ENCODE measurements around the gene PROS1. TPM values are rescaled to one million over a fixed set of nuclear protein-coding genes. Genes with fewer than 3 reads are reported as not detected.

Gene PROS1
- total and polyA plus RNA-seq, 2 of the 8 experiments (the other 6 are each of a cell fraction or from before 2014, with no cell fraction given), result 0.65 to 2.5 TPM

DNA sequence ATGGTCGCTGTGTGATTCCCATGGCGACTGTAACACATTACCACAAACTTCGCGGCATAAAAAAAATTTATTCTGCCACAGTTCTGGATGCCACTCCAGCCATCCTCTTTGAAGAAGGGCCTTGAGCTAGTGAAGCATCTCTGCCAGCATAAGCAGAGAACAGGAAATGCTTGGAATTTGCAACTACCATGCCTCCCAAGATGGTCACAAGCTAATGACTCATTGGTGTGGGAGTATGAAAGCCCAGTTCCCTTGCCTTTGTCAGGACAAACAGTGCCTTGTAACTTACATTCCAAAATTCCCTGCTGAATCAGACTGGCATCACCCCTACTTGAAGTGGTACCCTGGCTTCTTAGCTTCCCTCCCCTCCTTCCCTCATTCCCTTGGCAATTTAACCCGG lies 129.7 kb downstream of the PROS1 start:
- Histone ChIP-seq H3K23me2 (ENCODE audit: low read depth, low read length) (no peaks in the 10 kb centered on the region), H3K27ac (ENCODE audit: low read depth, low read length) (no peak overlapping the region), H3K4me3 (ENCODE audit: extremely low read depth in 1 of 4, insufficient read depth in 2 of 4, low read depth in 3 of 4, low read length in 4 of 4) (no peak overlapping the region), H3K36me3 (ENCODE audit: control insufficient read depth in 2 of 4, insufficient read depth in 4 of 4, low read length in 3 of 4) (no peaks in the 10 kb centered on the region), H2BK15ac (ENCODE audit: low read length) (no peak overlapping the region), H3K56ac (replicated peaks; ENCODE audit: insufficient read length, low read depth, low read length) (no peak overlapping the region), H2BK20ac (ENCODE audit: low read length) (no peak overlapping the region), H2BK120ac (replicated peaks; ENCODE audit: low read depth, low read length) (no peak overlapping the region), H3K9me3 (ENCODE audit: insufficient read depth in 2 of 2, low read depth in 1 of 2, low read length in 1 of 2) (peaks cover 17 to 19% of the 10 kb centered on the region in 2 experiments; a peak in 3 of 4 replicates), H2BK12ac (ENCODE audit: low read depth, low read length) (no peak overlapping the region), H4K8ac (ENCODE audit: extremely low read depth, insufficient read depth, low read length) (no peak overlapping the region), H3K27me3 (replicated peaks in 1 of 4; ENCODE audit: control insufficient read depth in 3 of 4, extremely low read depth in 1 of 4, insufficient read depth in 3 of 4, low read length in 3 of 4) (no peaks in the 10 kb centered on the region), H4K20me1 (replicated peaks in 1 of 2; ENCODE audit: control insufficient read depth in 1 of 2, insufficient read depth in 2 of 2, low read length in 2 of 2) (no peaks in the 10 kb centered on the region), H2BK5ac (ENCODE audit: low read depth, low read length) (no peak overlapping the region), H3K4ac (replicated peaks; ENCODE audit: insufficient read length, low read depth, low read length) (no peak overlapping the region), H3K79me1 (ENCODE audit: low read depth, low read length) (no peaks in the 10 kb centered on the region), H2AK5ac (ENCODE audit: low read depth, low read length) (no peak overlapping the region), H3K18ac (ENCODE audit: extremely low read depth, low read length) (no peak overlapping the region), H3K79me2 (ENCODE audit: control insufficient read depth in 1 of 2, insufficient read depth in 2 of 2, low read length in 2 of 2) (no peaks in the 10 kb centered on the region), H3K9ac (replicated peaks in 1 of 4; ENCODE audit: extremely low read depth in 1 of 4, low read depth in 3 of 4, low read length in 3 of 4) (no peak overlapping the region), H3K23ac (ENCODE audit: insufficient read length) (no peak overlapping the region), H3K4me1 (replicated peaks in 1 of 4; ENCODE audit: control insufficient read depth in 3 of 4, insufficient read depth in 4 of 4, low read length in 3 of 4) (no peaks in the 10 kb centered on the region), H4K91ac (replicated peaks; ENCODE audit: insufficient read length, low read length) (no peak overlapping the region), H4K5ac (ENCODE audit: insufficient read length, low read depth, low read length) (no peak overlapping the region), H3K4me2 (ENCODE audit: insufficient read depth in 1 of 2, low read depth in 2 of 2, low read length in 2 of 2) (no peak overlapping the region), H3K14ac (ENCODE audit: insufficient read length) (no peak overlapping the region), H2AFZ (ENCODE audit: low read length) (no peak overlapping the region)
- 81% methylated on average over 5 of the region's 5 CpGs; no CpG with 5 or more reads in 1 of the 2 experiments for WGBS, 2 experiments (ENCODE audit: extremely low coverage in 1 of 2, insufficient coverage in 1 of 2, insufficient read length in 1 of 2, insufficient replicate concordance in 2 of 2, low coverage in 1 of 2, low lambda C conversion rate in 2 of 2, missing lambda C conversion rate in 1 of 2)
- DNase-seq (ENCODE audit: low read depth in 1 of 2, low spot score in 2 of 2), result no peak
- ChIA-PET CTCF (ENCODE audit: partially characterized antibody) (no interaction called here), POLR2A (ENCODE audit: partially characterized antibody) (no interaction called here)
- FAIRE-seq, result no peak
- TF ChIP-seq RFX5 (IDR thresholded peaks at IDR 0.05; ENCODE audit: borderline replicate concordance, low read depth, low read length), result no peak
- TF ChIP-seq, protein P1, sequence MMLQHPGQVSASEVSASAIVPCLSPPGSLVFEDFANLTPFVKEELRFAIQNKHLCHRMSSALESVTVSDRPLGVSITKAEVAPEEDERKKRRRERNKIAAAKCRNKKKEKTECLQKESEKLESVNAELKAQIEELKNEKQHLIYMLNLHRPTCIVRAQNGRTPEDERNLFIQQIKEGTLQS (IDR thresholded peaks at IDR 0.05; ENCODE audit: insufficient read depth, low read depth, low read length), result no peak
- no peak for TF ChIP-seq GTF2F1 (IDR thresholded peaks at IDR 0.05; ENCODE audit: borderline replicate concordance, low read depth, low read length)
- no peak for TF ChIP-seq POLR2AphosphoS5 (IDR thresholded peaks at IDR 0.05; ENCODE audit: low read depth, low read length)
- no peak for TF ChIP-seq RBBP5 (IDR thresholded peaks at IDR 0.05; ENCODE audit: borderline replicate concordance, low read depth, low read length)
- TF ChIP-seq POU5F1 (IDR thresholded peaks at IDR 0.05; ENCODE audit: low read depth, low read length), result no peak
- no peak for TF ChIP-seq CREB1 (IDR thresholded peaks at IDR 0.05)
- TF ChIP-seq EP300 (IDR thresholded peaks at IDR 0.05; ENCODE audit: borderline replicate concordance in 1 of 2, low read depth in 2 of 2, low read length in 2 of 2), result no peak
- no peak for TF ChIP-seq NRF1 (IDR thresholded peaks at IDR 0.05; ENCODE audit: low read depth, low read length)
- no peak for TF ChIP-seq SUZ12 (IDR thresholded peaks at IDR 0.05; ENCODE audit: low read length)
- TF ChIP-seq PHF8 (conservative IDR thresholded peaks at IDR 0.05; ENCODE audit: low read depth, low read length), result no peak
- TF ChIP-seq, protein P2, sequence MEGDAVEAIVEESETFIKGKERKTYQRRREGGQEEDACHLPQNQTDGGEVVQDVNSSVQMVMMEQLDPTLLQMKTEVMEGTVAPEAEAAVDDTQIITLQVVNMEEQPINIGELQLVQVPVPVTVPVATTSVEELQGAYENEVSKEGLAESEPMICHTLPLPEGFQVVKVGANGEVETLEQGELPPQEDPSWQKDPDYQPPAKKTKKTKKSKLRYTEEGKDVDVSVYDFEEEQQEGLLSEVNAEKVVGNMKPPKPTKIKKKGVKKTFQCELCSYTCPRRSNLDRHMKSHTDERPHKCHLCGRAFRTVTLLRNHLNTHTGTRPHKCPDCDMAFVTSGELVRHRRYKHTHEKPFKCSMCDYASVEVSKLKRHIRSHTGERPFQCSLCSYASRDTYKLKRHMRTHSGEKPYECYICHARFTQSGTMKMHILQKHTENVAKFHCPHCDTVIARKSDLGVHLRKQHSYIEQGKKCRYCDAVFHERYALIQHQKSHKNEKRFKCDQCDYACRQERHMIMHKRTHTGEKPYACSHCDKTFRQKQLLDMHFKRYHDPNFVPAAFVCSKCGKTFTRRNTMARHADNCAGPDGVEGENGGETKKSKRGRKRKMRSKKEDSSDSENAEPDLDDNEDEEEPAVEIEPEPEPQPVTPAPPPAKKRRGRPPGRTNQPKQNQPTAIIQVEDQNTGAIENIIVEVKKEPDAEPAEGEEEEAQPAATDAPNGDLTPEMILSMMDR (IDR thresholded peaks at IDR 0.05; ENCODE audit: control extremely low read depth in 1 of 3, insufficient read depth in 1 of 3, low read depth in 1 of 3, low read length in 3 of 3), result no peak
